Measurements from ENCODE around the gene CEP170B.

The CEP170B gene

DNA sequence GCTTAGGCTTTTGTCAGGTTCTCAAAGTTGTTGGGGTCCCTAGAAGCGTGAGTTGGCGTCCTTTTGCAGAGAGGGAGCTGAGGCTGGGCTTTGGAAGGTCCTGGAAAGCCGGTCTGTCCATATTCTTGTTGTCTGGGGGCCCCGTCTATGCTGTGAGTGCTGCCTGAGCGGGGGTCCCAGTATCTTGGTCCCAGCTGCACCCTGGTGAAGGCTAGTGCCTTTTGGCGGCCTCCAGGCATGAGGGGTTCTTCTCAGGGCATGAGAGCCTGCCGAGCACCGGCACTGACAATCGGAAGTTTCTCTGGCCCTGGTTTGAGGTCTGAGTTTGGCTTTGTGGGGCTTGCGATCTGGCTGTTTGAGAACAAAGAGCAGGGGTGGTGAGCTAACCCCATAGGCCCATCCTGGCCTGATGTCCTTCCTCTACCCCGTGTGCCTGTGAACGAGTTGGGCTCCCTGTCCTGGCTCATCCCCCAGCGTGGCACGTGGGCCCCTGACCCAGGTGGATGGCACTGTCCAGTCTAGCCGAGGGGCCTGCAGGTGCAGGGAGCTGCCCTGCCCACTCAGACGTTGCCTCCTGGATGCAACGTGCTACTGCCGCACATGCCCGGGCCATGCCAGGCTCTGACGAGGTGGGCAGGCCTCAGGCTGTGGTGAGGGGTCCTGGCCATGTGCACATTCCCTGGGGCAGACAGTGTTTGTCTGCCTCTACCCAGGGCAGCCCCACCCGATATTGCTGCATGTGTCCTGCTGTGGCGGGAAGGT lies 3.9 kb downstream of the CEP170B start:
- Histone ChIP-seq H3K4me3 (ENCODE audit: insufficient read length, low read depth) (no peak overlapping the region), H3K9me3 (ENCODE audit: insufficient read depth, low read length) (no peaks in the 10 kb centered on the region), H3K9ac (ENCODE audit: insufficient read length, low read depth) (no peak overlapping the region), H3K27me3 (ENCODE audit: insufficient read depth, insufficient read length) (peaks cover 26% of the 10 kb centered on the region), H3K4me1 (ENCODE audit: insufficient read depth, insufficient read length) (peaks cover 23% of the 10 kb centered on the region), H3K36me3 (ENCODE audit: insufficient read depth, insufficient read length, low read length) (peaks cover 14% of the 10 kb centered on the region)
- DNase-seq (ENCODE audit: low read depth, low spot score), result no peak
- TF ChIP-seq SUZ12 (IDR thresholded peaks at IDR 0.05; ENCODE audit: extremely low read depth, insufficient read depth, insufficient read length), result no peak
- no peak for TF ChIP-seq YY1 (IDR thresholded peaks at IDR 0.05; ENCODE audit: insufficient read depth, insufficient read length)
- TF ChIP-seq ZNF274 (IDR thresholded peaks at IDR 0.05; ENCODE audit: low read depth, low read length), result no peak

DNA sequence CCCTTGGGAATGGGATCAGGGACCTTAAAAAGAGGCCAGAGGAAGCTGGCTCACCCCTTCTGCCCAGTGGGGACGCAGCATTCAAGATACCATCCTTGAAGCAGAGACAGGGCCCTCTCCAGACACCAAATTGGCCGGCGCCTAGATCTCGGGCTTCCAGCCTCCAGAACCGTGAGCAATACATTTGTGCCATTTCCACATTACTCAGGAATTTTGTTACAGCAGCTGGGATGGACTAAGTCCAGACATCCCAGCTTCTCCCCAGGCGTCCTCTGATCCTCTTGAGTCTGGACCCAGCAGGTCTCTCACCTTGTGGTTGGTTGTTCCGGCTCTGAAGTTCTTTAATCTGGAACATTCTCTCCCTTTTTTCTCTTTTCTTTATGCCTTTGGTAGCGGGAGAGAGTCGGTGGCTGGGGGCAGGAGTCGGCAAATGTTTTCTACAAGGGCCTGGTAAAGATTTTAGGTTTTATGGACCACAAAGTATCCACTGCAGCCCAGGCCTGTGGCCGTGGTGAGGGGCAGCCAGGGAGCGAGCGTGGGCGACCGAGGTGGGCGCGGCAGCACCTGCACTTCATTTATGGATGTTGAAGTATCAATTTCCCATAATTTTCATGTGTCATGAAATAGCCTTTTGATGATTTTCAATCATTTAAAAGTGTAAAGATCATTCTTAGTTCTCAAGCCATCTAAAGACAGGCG lies 4.8 kb downstream of the CEP170B start:
- Histone ChIP-seq H3K4me3 (ENCODE audit: insufficient read length, low read depth) (no peak overlapping the region), H3K9ac (ENCODE audit: insufficient read length, low read depth) (no peak overlapping the region), H3K4me1 (ENCODE audit: insufficient read depth, insufficient read length) (peaks cover 24% of the 10 kb centered on the region), H3K9me3 (ENCODE audit: insufficient read depth, low read length) (no peaks in the 10 kb centered on the region), H3K27me3 (ENCODE audit: insufficient read depth, insufficient read length) (peaks cover 18% of the 10 kb centered on the region), H3K36me3 (ENCODE audit: insufficient read depth, insufficient read length, low read length) (peaks cover 14% of the 10 kb centered on the region)
- no peak for DNase-seq (ENCODE audit: low read depth, low spot score)
- TF ChIP-seq ZNF274 (IDR thresholded peaks at IDR 0.05; ENCODE audit: low read depth, low read length) (no peak), YY1 (IDR thresholded peaks at IDR 0.05; ENCODE audit: insufficient read depth, insufficient read length) (no peak), SUZ12 (IDR thresholded peaks at IDR 0.05; ENCODE audit: extremely low read depth, insufficient read depth, insufficient read length) (no peak)

DNA sequence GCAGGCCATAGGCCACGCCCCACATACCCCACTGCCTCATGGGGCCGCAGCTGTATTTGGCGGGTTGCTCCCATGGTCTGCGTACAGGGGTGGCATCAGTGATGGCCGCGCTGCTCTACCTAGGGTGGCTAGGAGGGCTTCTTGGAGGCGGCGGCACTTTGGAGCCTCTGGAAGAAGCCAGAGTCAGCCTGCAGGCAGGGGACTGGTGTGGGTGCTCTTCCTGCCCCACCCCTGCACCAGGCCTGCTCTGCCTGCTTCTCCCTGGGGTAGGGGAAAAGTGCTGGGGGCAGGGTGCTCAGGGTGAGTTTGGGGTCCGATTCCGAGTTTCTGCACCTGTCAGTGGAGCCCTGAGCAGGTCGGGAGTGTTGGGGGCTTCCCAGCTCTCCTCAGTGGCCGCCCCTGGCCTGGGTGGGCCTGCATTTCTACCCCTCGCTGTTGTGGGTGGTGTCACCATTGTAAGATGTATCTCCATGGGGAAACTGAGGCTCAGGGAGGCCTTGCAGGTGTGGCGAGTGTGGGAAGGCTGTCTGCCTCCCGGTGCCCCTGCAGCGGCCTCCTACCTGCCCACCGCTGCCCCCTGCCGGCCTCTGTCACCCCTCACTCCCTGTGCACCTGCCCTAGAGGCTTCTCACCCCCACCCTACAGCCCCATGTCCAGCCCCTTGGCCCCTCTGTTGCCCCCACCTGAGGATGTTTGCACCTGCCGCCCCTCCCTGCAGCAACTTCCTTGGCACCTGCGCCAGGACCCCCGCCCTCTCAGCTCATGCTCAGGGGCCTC lies 5.5 kb downstream of the CEP170B start:
- DNase-seq (ENCODE audit: low read depth, low spot score), result no peak
- no peak overlapping the region for H3K4me3 ChIP-seq (ENCODE audit: insufficient read length, low read depth)
- peaks cover 14% of the 10 kb centered on the region for H3K36me3 ChIP-seq (ENCODE audit: insufficient read depth, insufficient read length, low read length)
- H3K27me3 ChIP-seq (ENCODE audit: insufficient read depth, insufficient read length), result peaks cover 18% of the 10 kb centered on the region
- H3K9ac ChIP-seq (ENCODE audit: insufficient read length, low read depth), result no peak overlapping the region
- no peaks in the 10 kb centered on the region for H3K9me3 ChIP-seq (ENCODE audit: insufficient read depth, low read length)
- peaks cover 27% of the 10 kb centered on the region for H3K4me1 ChIP-seq (ENCODE audit: insufficient read depth, insufficient read length)
- TF ChIP-seq YY1 (IDR thresholded peaks at IDR 0.05; ENCODE audit: insufficient read depth, insufficient read length), result no peak
- no peak for TF ChIP-seq ZNF274 (IDR thresholded peaks at IDR 0.05; ENCODE audit: low read depth, low read length)
- TF ChIP-seq SUZ12 (IDR thresholded peaks at IDR 0.05; ENCODE audit: extremely low read depth, insufficient read depth, insufficient read length), result no peak

DNA sequence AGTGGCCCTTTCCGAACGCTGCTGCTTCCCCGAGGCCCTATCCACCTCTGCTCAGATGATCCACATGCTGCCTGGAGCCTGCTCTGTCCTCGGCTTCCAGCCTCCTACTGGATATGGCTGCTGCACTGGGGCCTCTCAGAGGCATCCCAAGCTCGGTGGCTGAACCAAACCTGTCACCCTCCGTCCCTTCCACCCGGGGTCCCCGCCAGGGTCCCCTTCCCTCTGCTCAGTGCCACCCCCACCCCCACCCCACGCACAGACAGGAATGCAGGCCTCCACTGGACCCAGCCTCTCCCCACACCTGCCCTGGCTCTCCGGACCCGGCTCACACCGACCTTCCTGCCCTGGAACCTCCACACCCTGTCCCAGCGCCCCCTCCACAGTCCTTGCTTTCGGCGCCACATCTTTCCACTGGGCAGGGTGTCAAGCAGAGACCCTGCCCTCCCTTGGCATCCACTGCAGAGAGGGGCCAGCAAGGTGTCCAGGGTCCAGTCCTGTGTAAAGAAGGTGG lies 6.1 kb downstream of the CEP170B start:
- H3K9ac ChIP-seq (ENCODE audit: insufficient read length, low read depth), result no peak overlapping the region
- peaks cover 31% of the 10 kb centered on the region for H3K4me1 ChIP-seq (ENCODE audit: insufficient read depth, insufficient read length)
- H3K9me3 ChIP-seq (ENCODE audit: insufficient read depth, low read length), result no peaks in the 10 kb centered on the region
- DNase-seq (ENCODE audit: low read depth, low spot score), result no peak
- H3K4me3 ChIP-seq (ENCODE audit: insufficient read length, low read depth), result no peak overlapping the region
- peaks cover 14% of the 10 kb centered on the region for H3K36me3 ChIP-seq (ENCODE audit: insufficient read depth, insufficient read length, low read length)
- peaks cover 13% of the 10 kb centered on the region for H3K27me3 ChIP-seq (ENCODE audit: insufficient read depth, insufficient read length)
- TF ChIP-seq ZNF274 (IDR thresholded peaks at IDR 0.05; ENCODE audit: low read depth, low read length) (no peak), YY1 (IDR thresholded peaks at IDR 0.05; ENCODE audit: insufficient read depth, insufficient read length) (no peak), SUZ12 (IDR thresholded peaks at IDR 0.05; ENCODE audit: extremely low read depth, insufficient read depth, insufficient read length) (no peak)

DNA sequence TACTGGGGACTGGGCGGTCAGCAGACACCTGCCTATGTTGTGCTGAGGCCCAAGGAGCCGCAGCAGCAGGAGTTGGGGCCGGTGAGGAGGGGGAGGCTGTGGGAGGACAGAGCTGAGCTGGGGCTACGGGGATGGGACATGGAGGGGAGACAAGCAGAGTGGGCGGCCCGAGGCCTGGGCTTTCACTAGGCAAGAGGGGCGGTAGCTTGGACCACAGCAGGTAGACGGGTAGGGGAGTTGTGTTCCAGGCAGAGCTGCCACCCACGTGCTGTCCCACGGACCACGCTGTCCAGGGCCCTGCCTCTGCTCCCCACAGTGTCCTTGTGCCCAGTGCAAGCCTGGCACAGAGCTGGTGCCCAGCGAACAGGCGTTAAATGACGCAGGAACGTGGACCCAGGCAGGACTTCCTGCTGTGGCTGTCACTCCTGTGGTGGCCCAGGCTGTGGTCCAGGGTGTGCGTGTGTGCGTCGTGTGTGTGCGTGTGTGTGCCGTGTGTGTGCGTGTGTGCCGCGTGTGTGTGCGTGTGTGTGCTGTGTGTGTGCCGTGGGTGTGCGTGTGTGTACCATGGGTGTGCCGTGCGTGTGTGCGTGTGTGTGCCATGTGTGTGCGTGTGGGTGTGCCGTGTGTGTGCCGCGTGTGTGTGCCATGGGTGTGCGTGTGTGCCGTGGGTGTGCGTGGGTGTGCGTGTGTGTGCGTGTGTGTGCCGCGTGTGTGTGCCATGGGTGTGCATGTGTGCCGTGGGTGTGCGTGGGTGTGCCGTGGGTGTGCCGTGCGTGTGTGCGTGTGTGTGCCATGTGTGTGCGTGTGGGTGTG lies 6.8 kb downstream of the CEP170B start:
- Histone ChIP-seq H3K36me3 (ENCODE audit: insufficient read depth, insufficient read length, low read length) (peaks cover 14% of the 10 kb centered on the region), H3K27me3 (ENCODE audit: insufficient read depth, insufficient read length) (peaks cover 7% of the 10 kb centered on the region), H3K4me3 (ENCODE audit: insufficient read length, low read depth) (no peak overlapping the region), H3K9me3 (ENCODE audit: insufficient read depth, low read length) (no peaks in the 10 kb centered on the region), H3K4me1 (ENCODE audit: insufficient read depth, insufficient read length) (peaks cover 24% of the 10 kb centered on the region), H3K9ac (ENCODE audit: insufficient read length, low read depth) (no peak overlapping the region)
- DNase-seq (ENCODE audit: low read depth, low spot score), result no peak
- TF ChIP-seq ZNF274 (IDR thresholded peaks at IDR 0.05; ENCODE audit: low read depth, low read length), result no peak
- no peak for TF ChIP-seq YY1 (IDR thresholded peaks at IDR 0.05; ENCODE audit: insufficient read depth, insufficient read length)
- no peak for TF ChIP-seq SUZ12 (IDR thresholded peaks at IDR 0.05; ENCODE audit: extremely low read depth, insufficient read depth, insufficient read length)

DNA sequence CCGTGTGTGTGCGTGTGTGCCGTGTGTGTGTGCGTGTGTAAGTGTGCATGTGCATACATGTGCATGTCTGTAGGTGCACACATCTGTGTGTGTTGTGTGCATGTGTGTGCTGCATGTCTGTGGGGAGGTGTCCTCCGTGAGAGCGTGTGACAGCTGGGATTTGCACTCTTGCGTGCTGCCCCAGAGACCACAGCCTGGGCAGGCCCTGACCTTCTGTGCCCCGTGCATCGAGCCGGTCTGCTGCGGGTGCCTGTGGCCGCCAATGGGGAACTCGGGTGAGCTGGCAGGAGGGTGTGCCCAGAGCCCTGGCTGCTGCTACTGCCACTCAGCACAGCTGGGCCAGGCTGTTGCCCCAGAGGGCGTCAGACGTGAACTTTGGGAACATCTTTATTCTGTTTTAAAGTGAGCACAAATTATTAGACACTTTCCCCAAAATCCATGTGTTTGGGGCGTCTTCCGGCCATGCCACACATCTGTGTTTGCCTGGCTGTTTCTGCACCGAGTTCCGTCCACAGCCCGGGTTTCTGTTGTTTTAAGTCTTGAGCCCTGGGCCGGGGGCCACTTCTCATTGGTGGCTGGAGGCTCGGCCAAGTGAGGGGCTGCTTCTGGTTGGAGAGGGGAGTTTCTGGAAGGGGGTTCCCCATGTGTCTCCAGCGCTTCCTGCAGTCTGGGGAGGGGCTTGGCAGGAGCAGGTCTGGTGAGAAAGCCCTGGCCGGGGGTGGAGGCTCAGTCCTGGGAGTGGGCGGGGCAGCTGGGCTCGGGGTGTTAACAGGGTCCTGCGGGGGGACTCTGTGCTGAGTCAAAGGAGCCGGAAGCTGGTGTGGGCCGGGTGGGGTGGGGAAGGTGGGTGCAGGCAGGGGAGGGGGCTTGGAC lies 7.6 kb downstream of the CEP170B start:
- Histone ChIP-seq H3K4me1 (ENCODE audit: insufficient read depth, insufficient read length) (peaks cover 23% of the 10 kb centered on the region), H3K27me3 (ENCODE audit: insufficient read depth, insufficient read length) (no peaks in the 10 kb centered on the region), H3K36me3 (ENCODE audit: insufficient read depth, insufficient read length, low read length) (peaks cover 14% of the 10 kb centered on the region), H3K9me3 (ENCODE audit: insufficient read depth, low read length) (no peaks in the 10 kb centered on the region), H3K9ac (ENCODE audit: insufficient read length, low read depth) (no peak overlapping the region), H3K4me3 (ENCODE audit: insufficient read length, low read depth) (no peak overlapping the region)
- no peak for TF ChIP-seq ZNF274 (IDR thresholded peaks at IDR 0.05; ENCODE audit: low read depth, low read length)
- no peak for TF ChIP-seq SUZ12 (IDR thresholded peaks at IDR 0.05; ENCODE audit: extremely low read depth, insufficient read depth, insufficient read length)
- no peak for TF ChIP-seq YY1 (IDR thresholded peaks at IDR 0.05; ENCODE audit: insufficient read depth, insufficient read length)
- no peak for DNase-seq (ENCODE audit: low read depth, low spot score)
